GF-D8 (cell line): ENCODE data around the gene EBLN1.

Experiments
- DNase-seq: peaks from one replicate; lab custom pipeline; 2025; lab: John Stamatoyannopoulos, UW

EBLN1 gene

GRCh38 chr10:22217842-22218241 lies at the start of gene EBLN1:
Gene EBLN1 (minus strand): TSS chr10:22218015. CDS start chr10:22209983, 8,032 bp downstream.
- DNase-seq: no peak

DNA sequence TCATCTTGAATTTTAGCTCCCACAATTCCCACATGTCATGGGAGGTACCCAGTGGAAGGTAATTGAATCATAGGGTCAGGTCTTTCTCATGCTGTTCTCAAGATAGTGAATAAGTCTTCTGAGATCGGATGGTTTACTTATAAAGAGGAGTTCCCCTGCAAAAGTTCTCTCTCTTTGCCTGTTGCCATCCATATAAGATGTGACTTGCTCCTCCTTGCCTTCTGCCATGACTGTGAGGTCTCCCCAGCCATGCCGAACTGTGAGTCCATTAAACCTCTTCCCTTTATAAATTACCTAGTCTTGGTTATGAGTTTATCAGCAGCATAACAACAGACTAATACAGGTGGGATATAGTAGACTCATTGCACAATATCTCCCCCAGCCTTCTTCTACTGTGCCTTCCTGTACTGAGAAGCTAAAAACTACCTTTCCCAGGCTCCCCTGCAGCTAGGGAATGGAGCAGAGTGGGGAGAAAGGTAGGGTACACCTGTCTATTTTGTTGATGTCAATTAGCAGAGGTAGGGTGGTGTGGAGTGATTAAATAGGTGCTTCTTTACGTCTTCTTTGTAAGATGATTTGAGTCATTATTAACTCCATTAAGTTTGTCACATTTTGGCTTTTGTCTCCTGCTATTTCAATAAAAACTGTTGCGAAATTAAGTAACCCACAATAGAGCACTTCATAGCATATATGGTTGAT lies 48.2 kb upstream of the EBLN1 start:
- no peak for DNase-seq

- no peak for DNase-seq
Measured at GRCh38 chr10:22263106-22263505, 45.3 kb upstream of the EBLN1 start.

- DNase-seq: no peak
Measured at GRCh38 chr10:22259280-22259679, 41.5 kb upstream of the EBLN1 start.

DNA sequence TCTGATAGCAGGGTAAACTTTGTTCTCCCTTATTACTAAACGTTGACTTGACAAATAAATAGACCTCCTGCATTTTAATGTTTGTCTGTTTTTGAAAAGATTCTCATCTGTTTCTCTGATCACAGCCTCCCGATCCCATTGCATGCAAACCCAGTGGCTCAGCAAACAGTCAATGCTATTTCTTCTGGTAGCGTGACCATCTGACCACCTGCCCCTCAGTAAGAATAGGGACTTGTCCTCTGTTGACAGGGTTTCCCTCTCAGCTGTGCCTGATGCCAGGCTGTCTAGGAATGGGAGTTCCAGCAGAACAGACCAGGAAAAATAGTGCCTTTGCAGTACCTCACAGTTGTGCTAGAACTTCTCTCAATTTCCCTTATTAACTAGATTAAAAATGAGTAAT lies 40.7 kb upstream of the EBLN1 start:
- DNase-seq: no peak

DNA sequence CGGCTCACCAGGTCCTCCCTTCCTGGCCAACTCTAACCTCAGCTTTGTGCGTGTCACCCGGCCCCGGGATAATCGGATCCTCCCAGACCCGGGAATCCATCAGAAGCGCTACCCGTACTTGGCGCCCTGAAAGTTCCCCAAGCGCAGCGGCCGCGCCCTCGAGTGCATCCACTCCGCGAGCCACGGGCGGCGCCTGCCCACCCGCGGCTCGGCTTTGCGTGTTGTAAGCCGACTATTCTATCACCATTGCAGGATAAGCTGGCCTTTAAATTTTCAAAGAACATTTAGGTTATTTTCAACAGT lies 35.7 kb upstream of the EBLN1 start:
- DNase-seq: no peak

GRCh38 chr10:22252801-22253579 lies 35.2 kb upstream of the EBLN1 start:
- DNase-seq: no peak

DNA sequence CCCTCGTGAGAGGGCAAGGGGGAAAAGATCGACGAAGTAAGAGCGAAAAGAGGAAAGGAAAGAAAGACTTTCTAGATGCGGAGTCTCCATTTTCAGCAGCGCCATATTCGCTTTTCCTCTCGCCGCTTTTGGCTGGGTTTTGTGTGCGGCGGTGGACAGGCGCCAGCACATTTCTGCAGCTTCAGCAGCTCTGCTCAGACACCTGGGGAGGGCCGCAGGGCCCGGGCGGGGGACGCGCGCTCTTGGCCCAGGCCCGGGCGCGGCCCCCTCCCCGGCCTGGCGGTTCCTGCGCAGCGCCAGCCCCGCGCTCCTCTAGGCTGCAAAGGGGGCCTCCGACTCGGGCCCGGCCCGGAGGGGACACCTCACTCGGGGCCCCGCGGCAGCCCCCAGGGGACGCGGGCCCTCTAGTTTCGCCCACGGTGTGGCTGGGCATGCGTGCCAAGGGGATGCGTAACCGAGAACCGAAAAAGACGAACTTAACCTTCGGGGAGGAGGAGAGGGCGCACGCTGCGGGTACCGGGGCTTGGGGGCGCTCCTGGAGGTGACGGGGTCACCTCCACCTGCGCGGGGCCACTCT lies 34.5 kb upstream of the EBLN1 start:
- no peak for DNase-seq

DNA sequence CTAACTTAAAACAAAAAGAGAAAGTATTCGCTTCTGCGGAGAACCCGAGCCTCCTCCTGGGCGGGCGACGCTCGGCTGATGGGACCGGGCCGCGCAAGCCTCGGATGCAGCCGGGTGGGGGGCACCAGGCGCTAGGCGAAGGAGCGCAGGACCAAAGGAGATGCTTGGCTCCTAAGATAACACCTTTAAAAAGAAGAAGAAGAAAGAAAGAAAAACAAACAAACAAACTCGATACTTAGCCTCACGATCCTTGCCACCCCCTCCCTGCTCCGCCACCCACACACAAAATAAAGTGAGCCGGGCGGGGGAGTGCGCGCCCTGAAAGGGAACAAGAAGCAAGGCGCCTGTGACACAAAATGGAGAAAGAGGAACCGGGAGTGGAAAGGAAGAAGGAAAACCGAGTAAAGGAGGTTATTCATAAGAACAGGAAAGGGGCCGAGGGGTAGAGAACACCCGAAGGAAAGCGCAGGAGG lies 34.0 kb upstream of the EBLN1 start:
- DNase-seq: peak; percentile 6

DNA sequence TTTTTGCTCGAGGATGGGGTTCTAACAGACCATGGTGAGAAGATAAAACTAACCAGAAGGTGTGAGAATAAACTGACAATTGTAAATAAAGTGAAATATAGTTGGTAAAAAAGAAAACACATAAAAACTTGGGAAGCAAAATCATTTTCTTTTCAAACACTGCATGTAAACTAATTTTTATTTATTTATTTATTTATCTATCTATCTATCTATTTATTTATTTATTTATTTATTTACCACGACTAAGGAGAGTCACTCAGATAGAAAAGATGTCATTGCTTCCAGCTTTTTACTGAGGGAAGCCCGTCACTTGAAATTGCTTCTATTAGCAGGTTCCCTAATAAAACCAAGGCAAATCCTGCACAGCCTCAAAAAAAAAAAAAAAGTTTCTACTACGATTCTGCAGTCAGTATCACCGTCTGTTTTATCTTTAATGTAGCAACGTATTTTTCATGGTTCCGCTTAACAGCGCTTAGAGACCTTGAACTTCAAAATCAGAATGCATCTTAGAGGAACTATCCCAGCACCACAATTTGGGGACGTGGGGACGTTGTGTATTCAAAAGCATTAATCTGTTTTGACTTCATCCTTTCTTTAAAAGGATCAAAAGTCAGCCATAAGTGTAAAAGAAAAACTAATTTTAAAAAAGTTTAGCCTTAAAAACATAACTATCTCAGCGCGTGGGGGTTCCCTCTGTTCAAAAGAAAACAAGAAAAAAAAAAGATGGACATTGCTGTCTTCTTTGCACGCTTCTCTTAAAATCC lies 33.3 kb upstream of the EBLN1 start:
- no peak for DNase-seq

DNA sequence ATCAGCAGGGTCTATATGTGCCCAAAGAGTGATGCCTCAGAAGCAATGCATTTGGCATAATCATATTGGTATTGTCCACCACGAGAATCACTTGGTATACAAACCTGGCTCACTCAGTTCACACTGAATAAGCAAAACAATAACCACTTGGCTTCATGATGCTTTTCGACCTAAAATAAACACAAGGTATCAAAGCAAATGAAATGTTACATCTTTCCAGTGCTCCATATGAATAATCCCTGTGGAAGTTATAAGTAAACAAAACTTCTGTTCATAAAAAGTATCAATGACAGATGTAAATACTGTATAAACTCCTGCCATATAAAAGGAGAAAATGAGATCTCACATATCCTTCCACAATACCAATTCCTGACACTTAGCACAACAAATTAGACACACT lies 29.8 kb upstream of the EBLN1 start:
- DNase-seq: no peak

DNA sequence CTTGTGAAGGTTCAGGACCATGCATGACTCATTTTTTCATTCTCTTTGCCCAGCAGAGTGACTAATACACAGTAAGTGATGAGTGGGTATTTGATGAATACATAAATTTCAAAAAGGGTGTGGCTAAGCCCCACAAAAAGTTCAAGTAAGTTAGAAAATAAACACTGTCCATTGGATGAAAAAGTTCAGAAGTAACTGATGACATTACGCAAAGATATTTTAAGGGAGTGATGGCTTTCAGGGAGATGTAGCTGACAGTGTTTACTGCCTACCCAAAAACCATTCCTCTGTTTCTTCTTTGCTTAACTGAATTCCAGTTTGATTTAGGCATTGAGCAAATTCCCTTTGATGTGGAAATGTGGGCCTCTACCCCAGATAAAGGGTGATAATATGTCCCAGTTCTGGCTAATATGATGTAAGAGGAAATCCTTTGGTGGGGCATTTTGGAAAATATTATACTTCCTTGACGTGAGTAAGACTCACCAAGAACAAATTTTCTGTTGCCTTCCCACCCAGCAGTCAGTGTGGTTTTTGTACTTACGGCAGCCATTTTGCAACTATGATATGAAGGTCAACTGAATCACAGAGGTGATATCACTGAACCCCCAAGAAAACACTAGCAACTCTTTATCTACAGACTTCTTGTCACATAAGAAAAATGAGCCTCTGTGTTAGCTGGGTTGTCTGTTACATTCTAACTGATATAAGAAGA lies 29.0 kb upstream of the EBLN1 start:
- no peak for DNase-seq

DNA sequence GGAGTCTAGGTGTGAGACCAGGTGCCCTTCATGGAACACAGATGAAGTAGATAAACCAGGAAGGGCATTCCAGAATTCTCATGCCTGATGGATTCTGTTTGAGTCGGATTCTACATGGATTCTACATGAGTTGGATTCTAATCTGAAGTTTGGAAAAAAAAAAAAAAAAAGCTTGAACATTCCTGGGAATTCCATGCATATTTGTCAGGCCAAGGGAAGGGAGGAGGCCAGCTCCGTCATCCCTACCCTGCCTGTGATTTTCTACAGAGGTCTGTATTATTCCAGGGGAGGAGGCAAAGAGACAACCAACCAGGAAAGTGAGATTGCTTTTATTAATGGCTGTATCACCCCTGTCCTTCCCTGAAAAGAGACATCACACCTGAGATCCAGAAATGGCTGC lies 27.8 kb upstream of the EBLN1 start:
- DNase-seq: no peak

- DNase-seq: no peak
Measured at GRCh38 chr10:22244855-22245254, 27.0 kb upstream of the EBLN1 start.

DNA sequence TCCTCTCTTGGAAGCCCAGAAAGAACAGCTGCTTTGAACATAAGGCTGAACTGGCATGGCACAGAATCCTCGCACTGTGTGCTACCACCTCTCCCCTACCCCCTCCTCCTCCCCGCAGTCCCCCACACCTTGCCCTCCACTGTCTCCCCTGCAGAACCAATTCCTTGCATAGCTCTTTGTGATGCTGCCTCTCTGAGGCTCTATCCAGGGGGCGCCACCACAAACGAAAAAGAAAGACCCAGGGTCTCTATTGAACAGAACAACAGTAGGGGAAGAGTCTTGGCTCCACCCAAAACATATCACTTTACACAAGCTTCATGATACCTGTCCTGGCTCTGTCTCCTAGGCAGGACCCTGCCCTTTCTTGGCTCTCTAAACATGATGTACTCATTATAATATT lies 26.2 kb upstream of the EBLN1 start:
- no peak for DNase-seq

DNA sequence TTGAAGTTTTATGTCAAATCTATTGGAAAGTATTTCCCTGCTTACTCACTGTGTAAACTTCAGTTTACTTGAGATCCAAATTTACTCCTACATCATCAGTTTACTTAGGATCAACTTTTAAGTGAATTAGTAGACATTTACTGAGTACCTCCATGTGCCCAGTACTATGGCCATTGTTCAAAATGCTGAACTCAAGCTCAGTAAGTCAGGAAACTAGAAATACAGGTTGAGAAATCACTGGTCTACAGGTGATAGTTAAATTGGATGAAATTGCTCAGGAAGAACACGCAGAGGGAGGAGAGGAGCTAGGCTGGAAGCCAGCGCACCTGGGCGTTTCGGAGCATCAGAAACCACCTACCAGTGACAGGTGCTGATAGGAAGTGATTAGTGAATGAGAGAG lies 25.5 kb upstream of the EBLN1 start:
- DNase-seq: no peak

- DNase-seq: no peak
Measured at GRCh38 chr10:22231260-22231659, 13.4 kb upstream of the EBLN1 start.

GRCh38 chr10:22230158-22230833 lies 12.5 kb upstream of the EBLN1 start:
- DNase-seq: no peak

DNA sequence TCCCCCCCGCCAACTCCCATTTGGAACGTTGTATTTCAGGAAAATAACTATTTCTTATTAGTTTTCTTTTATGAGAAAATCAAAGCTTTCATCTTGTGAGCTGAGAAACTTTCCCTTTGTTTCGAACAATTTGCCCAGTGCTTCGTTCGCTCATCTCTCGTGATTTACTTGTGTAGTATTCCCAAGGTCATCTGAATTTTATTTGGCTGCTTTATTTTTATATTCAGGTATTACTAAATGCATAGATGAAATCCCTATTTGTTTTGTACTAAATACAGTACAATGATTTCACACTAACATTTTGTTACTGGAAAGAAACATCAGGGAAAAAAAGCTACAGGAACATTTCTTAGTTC lies 12.0 kb upstream of the EBLN1 start:
- no peak for DNase-seq

DNA sequence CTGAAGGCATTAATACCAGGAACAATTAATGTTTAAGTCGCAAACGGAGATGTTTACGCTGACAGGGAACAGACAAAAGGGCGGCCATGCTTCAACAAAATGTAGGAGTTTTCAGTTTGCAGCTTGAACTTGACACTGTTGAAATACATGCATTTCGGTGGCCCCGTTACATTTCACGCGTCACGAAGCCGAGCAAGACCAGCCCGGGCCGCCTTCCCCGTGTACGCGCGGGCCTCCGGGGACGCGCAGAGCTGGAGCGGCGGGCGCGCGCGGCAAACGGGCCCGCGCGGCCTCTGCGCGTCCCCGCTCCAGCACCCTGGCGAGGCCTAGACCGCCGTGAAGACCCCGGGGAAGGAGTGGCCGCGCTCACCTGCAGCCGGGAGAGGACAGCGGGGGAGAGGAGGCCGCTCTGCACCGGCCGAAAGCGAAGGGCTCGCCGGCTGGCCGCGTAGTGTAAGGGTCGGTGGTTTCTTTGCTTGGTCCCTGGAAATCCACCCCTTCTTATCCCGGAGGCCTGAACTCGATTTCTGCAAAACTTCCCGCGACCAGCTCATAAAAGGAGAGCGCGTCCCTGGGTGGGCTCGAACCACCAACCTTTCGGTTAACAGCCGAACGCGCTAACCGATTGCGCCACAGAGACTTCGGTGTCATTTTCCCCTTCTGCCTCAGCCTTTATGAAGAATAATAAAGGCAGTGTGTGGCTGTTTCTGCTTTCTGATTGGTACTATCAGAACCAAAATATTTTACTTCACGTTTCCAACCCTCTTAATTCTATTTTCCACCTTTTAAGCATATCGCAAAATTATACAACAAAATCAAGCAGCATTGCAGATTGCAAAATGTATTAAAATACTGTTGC lies 11.4 kb upstream of the EBLN1 start:
- peak; percentile 51 for DNase-seq
